ENCODE measurements around the gene CD300LF. TPM values are rescaled to one million over a fixed set of nuclear protein-coding genes. Genes with fewer than 3 reads are reported as not detected.
A peak's percentile ranks its signal among the peaks of the same experiment; 100 is the strongest.

The CD300LF gene
- polyA plus RNA-seq, 1 donor (not counting 4 experiments of a cell fraction or from before 2014, with no cell fraction given): not detected

DNA sequence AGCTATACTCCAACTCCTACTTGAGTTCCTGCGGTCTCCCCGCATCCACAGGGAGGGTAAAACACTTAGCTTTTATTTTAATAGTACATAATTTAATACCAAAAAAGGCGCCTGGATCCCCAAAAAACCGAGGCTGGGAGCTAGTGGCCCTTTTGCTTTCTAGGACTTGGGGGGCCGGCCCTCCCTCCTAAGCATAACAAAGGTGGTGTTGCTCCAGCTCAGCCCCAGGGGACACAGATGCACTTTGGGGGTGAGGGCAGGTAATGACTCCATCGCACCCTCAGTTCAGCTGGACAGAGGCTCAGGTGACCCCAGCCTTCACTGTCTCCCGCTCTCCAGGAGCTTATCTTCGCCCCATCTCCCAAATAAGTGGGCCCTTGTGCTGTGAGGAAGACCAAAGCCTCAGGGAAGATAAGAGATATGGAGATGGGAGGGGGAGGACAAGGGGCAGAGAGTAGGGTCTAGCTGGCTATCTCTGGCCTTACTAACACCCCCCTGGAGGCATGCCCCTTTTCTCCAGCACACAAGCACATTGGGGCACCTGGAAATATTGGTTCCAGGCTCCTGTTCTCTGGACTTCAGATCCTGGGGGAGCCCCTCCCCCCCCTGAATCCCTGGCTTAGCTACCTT, 32.9 kb upstream of the CD300LF start:
- Histone ChIP-seq H3K9me3 (ENCODE audit: control insufficient read depth, low read depth, low read length) (no peaks in the 10 kb centered on the region), H2AFZ (ENCODE audit: control insufficient read depth, low read length) (no peak overlapping the region), H3K36me3 (ENCODE audit: control insufficient read depth in 2 of 2, extremely low read depth in 1 of 2, insufficient read depth in 2 of 2, low read length in 2 of 2) (no peaks in the 10 kb centered on the region), H3K4me3 (ENCODE audit: control insufficient read depth in 2 of 3, extremely low read depth in 1 of 3, insufficient read depth in 2 of 3, low read depth in 1 of 3, low read length in 3 of 3) (no peak overlapping the region), H3K4me1 (ENCODE audit: control insufficient read depth, extremely low read depth, insufficient read depth, low read length) (peaks cover 14% of the 10 kb centered on the region), H3K27ac (ENCODE audit: control insufficient read depth, insufficient read depth, low read length) (no peak overlapping the region), H3K9me1 (ENCODE audit: control insufficient read depth, extremely low read depth, insufficient read depth, low read length) (peaks cover 5% of the 10 kb centered on the region), H3K4me2 (ENCODE audit: control insufficient read depth, extremely low read depth, insufficient read depth, low read depth, low read length) (no peak overlapping the region), H3K9ac (ENCODE audit: control insufficient read depth, extremely low read depth, insufficient read depth, low read length) (no peak overlapping the region), H4K20me1 (ENCODE audit: control insufficient read depth, extremely low read depth, insufficient read depth, low read length) (peaks cover 2% of the 10 kb centered on the region), H3K79me2 (ENCODE audit: control insufficient read depth, insufficient read depth, low read length) (peaks cover 20% of the 10 kb centered on the region), H3K27me3 (ENCODE audit: control insufficient read depth, extremely low read depth, insufficient read depth, low read length) (peaks cover 7% of the 10 kb centered on the region)
- FAIRE-seq (no peak), DNase-seq (ENCODE audit: low read depth, low spot score) (no peak)
- dilution Hi-C loops (cut with MboI; ENCODE audit: extremely low pct_ligation_motif_present, low sequenced_read_pairs): no loop called here
- TF ChIP-seq, protein P1, sequence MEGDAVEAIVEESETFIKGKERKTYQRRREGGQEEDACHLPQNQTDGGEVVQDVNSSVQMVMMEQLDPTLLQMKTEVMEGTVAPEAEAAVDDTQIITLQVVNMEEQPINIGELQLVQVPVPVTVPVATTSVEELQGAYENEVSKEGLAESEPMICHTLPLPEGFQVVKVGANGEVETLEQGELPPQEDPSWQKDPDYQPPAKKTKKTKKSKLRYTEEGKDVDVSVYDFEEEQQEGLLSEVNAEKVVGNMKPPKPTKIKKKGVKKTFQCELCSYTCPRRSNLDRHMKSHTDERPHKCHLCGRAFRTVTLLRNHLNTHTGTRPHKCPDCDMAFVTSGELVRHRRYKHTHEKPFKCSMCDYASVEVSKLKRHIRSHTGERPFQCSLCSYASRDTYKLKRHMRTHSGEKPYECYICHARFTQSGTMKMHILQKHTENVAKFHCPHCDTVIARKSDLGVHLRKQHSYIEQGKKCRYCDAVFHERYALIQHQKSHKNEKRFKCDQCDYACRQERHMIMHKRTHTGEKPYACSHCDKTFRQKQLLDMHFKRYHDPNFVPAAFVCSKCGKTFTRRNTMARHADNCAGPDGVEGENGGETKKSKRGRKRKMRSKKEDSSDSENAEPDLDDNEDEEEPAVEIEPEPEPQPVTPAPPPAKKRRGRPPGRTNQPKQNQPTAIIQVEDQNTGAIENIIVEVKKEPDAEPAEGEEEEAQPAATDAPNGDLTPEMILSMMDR (optimal IDR thresholded peaks at IDR 0.05 in 1 of 3, IDR thresholded peaks at IDR 0.05 in 1 of 3, conservative IDR thresholded peaks at IDR 0.05 in 1 of 3; ENCODE audit: extremely low read depth in 1 of 3, insufficient read depth in 2 of 3, low read length in 3 of 3): no peak
- TF ChIP-seq EZH2 (IDR thresholded peaks at IDR 0.05; ENCODE audit: low read length): no peak

DNA sequence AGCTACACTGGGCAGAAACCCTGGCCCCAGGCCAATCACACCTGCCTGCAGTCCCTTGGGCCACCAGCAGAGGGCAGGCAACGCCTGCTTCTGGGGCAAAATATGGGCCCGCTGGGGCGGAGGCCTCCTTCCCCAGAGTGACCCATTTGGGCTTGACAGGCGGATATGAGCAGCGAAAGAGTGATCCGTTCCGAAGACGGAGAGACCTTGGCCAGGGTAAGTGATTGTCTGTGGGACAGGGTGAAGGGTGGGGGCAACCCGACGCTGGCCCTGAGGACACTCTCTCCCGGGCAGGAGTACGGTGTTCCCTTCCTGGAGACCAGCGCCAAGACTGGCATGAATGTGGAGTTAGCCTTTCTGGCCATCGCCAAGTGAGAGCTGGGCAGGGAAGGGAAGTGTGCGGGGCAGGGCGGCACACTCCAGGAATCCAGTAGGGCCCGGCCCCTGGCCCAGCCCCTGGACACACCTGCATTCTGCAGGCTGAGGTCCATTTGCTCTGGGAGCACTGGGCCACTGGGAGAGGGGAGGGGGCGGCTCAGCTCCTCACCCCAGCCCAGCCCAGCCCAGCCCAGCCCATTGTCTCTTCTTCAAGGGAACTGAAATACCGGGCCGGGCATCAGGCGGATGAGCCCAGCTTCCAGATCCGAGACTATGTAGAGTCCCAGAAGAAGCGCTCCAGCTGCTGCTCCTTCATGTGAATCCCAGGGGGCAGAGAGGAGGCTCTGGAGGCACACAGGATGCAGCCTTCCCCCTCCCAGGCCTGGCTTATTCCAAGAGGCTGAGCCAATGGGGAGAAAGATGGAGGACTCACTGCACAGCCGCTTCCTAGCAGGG, 32.2 kb upstream of the CD300LF start:
- Histone ChIP-seq H2AFZ (ENCODE audit: control insufficient read depth, low read length) (peak overlapping the region; percentile 88), H3K27me3 (ENCODE audit: control insufficient read depth, extremely low read depth, insufficient read depth, low read length) (peaks cover 7% of the 10 kb centered on the region), H3K27ac (ENCODE audit: control insufficient read depth, insufficient read depth, low read length) (no peak overlapping the region), H4K20me1 (ENCODE audit: control insufficient read depth, extremely low read depth, insufficient read depth, low read length) (peaks cover 2% of the 10 kb centered on the region), H3K4me3 (ENCODE audit: control insufficient read depth in 2 of 3, extremely low read depth in 1 of 3, insufficient read depth in 2 of 3, low read depth in 1 of 3, low read length in 3 of 3) (peak overlapping the region in 1 of 3 experiments; percentile 24), H3K4me1 (ENCODE audit: control insufficient read depth, extremely low read depth, insufficient read depth, low read length) (peaks cover 8% of the 10 kb centered on the region), H3K9ac (ENCODE audit: control insufficient read depth, extremely low read depth, insufficient read depth, low read length) (peak overlapping the region; percentile 19), H3K9me3 (ENCODE audit: control insufficient read depth, low read depth, low read length) (no peaks in the 10 kb centered on the region), H3K9me1 (ENCODE audit: control insufficient read depth, extremely low read depth, insufficient read depth, low read length) (peaks cover 1% of the 10 kb centered on the region), H3K79me2 (ENCODE audit: control insufficient read depth, insufficient read depth, low read length) (peaks cover 14% of the 10 kb centered on the region), H3K36me3 (ENCODE audit: control insufficient read depth in 2 of 2, extremely low read depth in 1 of 2, insufficient read depth in 2 of 2, low read length in 2 of 2) (no peaks in the 10 kb centered on the region), H3K4me2 (ENCODE audit: control insufficient read depth, extremely low read depth, insufficient read depth, low read depth, low read length) (peak overlapping the region; percentile 74)
- FAIRE-seq: peak; percentile 26
- TF ChIP-seq, protein P1 (optimal IDR thresholded peaks at IDR 0.05 in 1 of 3, IDR thresholded peaks at IDR 0.05 in 1 of 3, conservative IDR thresholded peaks at IDR 0.05 in 1 of 3; ENCODE audit: extremely low read depth in 1 of 3, insufficient read depth in 2 of 3, low read length in 3 of 3): peak; percentile 94 to 100 (median 99)
- TF ChIP-seq EZH2 (IDR thresholded peaks at IDR 0.05; ENCODE audit: low read length): no peak
- DNase-seq (ENCODE audit: low read depth, low spot score): no peak
- dilution Hi-C loops (cut with MboI; ENCODE audit: extremely low pct_ligation_motif_present, low sequenced_read_pairs): no loop called here

Measured in keratinocyte (primary cell).